ENCODE results near the gene TP53BP2.

Gene TP53BP2

DNA sequence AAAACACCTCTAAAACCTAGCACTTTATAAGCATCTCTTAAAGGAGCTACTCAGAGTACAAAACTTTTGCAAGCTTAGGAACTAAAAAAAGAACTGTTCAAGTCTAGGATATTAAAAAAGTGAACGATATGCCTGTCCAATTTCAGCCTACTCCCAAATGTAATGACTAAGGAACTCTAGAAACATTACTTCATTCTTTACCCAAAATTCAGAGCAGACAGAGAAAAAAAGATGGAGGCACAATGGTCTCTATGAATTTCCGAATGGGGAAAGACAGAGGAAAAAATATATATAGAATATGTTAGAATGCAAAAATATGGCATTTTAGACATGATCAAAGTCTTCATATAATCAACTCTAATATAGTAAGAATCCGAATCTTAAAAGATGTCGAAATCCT, 61.2 kb downstream of the TP53BP2 start:
- no peak for DNase-seq (ENCODE audit: low spot score)
- TF ChIP-seq, protein P1, sequence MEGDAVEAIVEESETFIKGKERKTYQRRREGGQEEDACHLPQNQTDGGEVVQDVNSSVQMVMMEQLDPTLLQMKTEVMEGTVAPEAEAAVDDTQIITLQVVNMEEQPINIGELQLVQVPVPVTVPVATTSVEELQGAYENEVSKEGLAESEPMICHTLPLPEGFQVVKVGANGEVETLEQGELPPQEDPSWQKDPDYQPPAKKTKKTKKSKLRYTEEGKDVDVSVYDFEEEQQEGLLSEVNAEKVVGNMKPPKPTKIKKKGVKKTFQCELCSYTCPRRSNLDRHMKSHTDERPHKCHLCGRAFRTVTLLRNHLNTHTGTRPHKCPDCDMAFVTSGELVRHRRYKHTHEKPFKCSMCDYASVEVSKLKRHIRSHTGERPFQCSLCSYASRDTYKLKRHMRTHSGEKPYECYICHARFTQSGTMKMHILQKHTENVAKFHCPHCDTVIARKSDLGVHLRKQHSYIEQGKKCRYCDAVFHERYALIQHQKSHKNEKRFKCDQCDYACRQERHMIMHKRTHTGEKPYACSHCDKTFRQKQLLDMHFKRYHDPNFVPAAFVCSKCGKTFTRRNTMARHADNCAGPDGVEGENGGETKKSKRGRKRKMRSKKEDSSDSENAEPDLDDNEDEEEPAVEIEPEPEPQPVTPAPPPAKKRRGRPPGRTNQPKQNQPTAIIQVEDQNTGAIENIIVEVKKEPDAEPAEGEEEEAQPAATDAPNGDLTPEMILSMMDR (IDR thresholded peaks at IDR 0.05; ENCODE audit: extremely low read depth, missing control alignments), result no peak

DNA sequence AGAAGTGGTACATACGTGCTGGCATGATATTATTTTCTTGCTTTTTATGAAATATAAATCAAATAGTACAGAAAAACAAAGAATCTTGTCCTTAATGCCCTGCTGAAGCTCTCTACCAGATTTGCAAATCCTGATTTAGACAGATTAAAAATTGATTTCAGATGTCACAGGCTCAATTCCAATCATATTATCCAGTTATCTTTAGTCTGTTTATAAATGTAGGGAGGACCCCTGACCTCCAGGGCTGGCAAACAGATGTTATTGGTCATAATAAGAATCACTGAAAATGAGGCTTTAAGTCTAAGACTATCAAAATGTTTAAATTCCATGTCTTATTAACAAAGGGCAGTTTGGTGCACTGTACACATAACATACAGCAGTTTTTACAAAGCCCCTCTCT, 62.1 kb downstream of the TP53BP2 start:
- no peak for DNase-seq (ENCODE audit: low spot score)
- TF ChIP-seq, protein P1 (IDR thresholded peaks at IDR 0.05; ENCODE audit: extremely low read depth, missing control alignments), result no peak

DNA sequence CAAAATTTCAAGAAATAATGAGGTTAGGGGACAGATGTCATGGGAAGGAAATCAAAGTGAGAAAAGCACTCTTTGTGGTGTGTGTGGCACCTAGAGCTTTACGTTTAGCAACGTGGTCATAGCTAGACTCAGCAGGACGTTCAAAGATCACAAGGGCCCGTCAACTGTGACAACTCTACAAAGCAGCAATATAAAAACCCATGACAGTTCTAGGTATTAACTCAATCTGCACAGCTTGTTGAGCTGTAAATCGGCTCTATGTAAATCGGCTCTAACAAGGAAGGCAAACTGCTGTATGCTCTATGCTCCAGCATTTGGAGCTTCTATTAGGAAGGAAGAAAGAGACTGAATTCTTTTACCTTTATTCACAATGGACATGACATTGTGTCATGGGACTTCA, 64.8 kb downstream of the TP53BP2 start:
- TF ChIP-seq, protein P1 (IDR thresholded peaks at IDR 0.05; ENCODE audit: extremely low read depth, missing control alignments), result no peak

DNA sequence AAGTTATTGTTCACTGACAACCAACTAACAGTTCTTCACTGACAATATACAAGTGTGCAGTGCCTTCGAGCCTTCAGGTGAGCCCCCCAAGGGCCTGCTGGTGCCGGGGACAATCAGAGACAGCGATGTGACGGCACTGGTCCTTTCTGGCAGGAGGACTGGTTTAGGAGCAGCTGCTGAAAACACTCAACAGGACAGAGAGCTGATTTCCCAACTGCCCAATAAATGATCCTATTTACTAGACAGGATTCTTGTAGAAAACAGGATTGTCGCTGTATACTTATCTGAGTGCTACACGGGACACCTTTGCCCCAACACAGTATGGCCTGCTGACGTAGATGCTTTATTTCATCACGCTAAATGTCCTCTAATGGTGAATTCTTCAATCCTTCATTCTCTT, 65.4 kb downstream of the TP53BP2 start:
- TF ChIP-seq, protein P1 (IDR thresholded peaks at IDR 0.05; ENCODE audit: extremely low read depth, missing control alignments), result no peak
- no peak for DNase-seq (ENCODE audit: low spot score)

More for the DNA sequence above, 64.8 kb downstream of the TP53BP2 start:
- DNase-seq (ENCODE audit: low spot score), result no peak

DNA sequence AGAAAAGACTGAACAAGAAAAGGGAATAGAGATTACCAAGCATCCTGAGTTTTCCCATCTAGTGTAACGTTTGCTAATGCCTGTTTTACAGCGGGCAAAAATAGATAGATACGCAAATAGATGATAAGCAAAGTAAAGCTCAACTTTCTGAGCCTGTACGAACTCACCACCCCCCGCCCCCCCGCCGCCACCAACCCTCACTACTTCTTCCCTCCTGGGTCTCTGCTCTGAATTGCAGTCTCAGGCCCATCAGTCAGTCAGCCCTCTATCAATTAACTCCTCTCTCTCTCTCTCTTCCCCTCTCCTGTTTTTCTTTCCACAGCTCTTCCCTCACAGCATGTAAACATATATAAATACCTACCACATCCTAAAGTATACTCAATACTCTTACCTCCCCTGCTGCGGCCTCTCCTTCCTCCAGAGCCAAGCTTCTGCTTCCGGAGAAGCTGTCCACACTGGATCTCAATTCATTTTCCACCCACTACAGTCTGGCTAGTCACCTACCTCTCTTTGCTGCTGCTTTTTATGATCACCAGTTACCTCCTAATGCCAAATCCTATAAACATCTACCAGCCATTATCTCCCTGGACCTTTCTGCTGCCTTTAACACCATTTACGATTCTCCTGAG, 68.8 kb downstream of the TP53BP2 start:
- TF ChIP-seq, protein P1 (IDR thresholded peaks at IDR 0.05; ENCODE audit: extremely low read depth, missing control alignments), result no peak
- no peak for DNase-seq (ENCODE audit: low spot score)

DNA sequence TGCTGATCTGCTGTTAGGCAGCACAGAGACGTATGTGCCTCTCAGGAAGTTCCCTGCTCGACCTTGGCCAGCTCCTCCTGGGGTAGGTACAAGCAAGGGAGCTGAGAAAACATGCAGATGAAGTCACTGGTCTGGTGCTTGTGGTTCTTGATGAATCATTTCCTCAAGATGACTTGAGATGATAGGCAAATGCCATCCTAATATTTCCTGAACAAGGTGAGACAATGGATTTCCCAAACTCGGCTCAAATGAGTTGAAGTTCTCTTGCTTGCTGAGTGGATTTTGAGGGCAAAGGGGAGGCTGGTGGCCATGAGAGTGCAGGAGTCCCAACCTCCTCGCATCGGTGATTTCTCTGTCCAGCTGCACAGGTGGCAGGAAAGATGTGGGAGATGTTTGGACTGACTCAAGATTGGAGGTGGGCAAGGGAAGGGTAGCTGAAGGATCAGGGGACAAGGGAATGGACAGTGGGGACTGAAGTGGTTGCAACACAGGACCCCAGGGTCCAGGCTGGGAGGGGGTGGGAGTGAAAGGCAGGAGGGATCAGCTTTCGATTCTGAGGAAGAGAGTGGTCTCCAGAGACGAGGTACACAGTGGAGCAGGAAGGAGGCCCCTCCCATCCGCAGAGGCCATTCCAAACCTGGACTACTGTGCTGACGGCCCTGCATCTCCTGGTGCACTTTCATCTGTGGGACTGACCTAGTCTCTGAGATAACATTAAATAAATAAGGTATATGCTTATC, 69.5 kb downstream of the TP53BP2 start:
- no peak for DNase-seq (ENCODE audit: low spot score)
- TF ChIP-seq, protein P1 (IDR thresholded peaks at IDR 0.05; ENCODE audit: extremely low read depth, missing control alignments), result no peak

DNA sequence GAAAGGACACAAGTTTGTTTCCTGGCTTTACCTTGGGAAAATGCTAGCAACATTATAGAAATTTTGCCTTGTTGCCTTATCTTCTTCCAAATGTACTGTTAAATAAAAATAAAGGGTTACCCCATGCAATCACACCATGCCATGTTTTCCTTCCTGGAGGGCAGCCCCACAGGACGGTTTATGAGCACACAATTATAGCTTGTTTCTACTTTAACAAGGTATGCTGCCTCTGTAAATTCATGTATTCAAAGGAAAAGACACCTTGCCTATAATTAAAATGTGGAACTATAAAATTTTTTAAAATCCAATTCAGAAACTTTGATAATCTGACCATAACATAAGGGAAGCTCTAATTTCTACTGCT, 70.1 kb downstream of the TP53BP2 start:
- no peak for DNase-seq (ENCODE audit: low spot score)
- TF ChIP-seq, protein P1 (IDR thresholded peaks at IDR 0.05; ENCODE audit: extremely low read depth, missing control alignments), result no peak
